ENCODE data around the gene PTPRK.

Gene PTPRK

GRCh38 chr6:127963495-127963894, 556.9 kb downstream of the PTPRK start:
- Histone ChIP-seq H3K27me3 (ENCODE audit: insufficient read depth, low read length) (no peaks in the 10 kb centered on the region), H2AK5ac (ENCODE audit: low read length) (no peak overlapping the region), H2BK12ac (ENCODE audit: low read length) (no peak overlapping the region), H3K4me2 (ENCODE audit: low read length) (no peak overlapping the region), H3K18ac (ENCODE audit: low read length) (no peak overlapping the region), H3K14ac (ENCODE audit: low read length) (no peak overlapping the region), H3K79me2 (ENCODE audit: control insufficient read depth, insufficient read depth, low read length, poor library complexity) (no peaks in the 10 kb centered on the region), H3K9ac (ENCODE audit: low read length) (no peak overlapping the region), H4K8ac (ENCODE audit: low read depth, low read length) (no peak overlapping the region), H3K4me3 (ENCODE audit: low read depth, low read length) (no peak overlapping the region), H3K79me1 (ENCODE audit: low read length) (no peaks in the 10 kb centered on the region), H2BK5ac (ENCODE audit: low read depth, low read length, poor library complexity) (no peak overlapping the region), H4K12ac (ENCODE audit: low read depth, low read length) (no peak overlapping the region), H3K36me3 (ENCODE audit: control insufficient read depth in 1 of 2, insufficient read depth in 2 of 2, low read length in 2 of 2) (no peaks in the 10 kb centered on the region), H3K9me3 (ENCODE audit: insufficient read depth, low read depth, low read length) (no peaks in the 10 kb centered on the region), H3K4ac (ENCODE audit: low read depth, low read length) (no peak overlapping the region), H3K23ac (ENCODE audit: low read length) (no peak overlapping the region), H3K27ac (ENCODE audit: low read depth, low read length) (no peak overlapping the region), H2AFZ (ENCODE audit: insufficient read depth, low read length, poor library complexity) (no peak overlapping the region), H4K91ac (ENCODE audit: low read depth, low read length) (no peak overlapping the region), H2BK120ac (ENCODE audit: insufficient read depth, low read length, poor library complexity) (no peak overlapping the region), H3K4me1 (ENCODE audit: control insufficient read depth in 1 of 2, insufficient read depth in 2 of 2, low read length in 2 of 2) (peaks cover 4 to 6% of the 10 kb centered on the region in 2 experiments)
- no CpG with 5 or more reads among the region's 4 CpGs for WGBS (ENCODE audit: extremely low coverage, insufficient coverage, insufficient read length)
- no peak for DNase-seq

- no peak overlapping the region for H3K23ac ChIP-seq (ENCODE audit: low read length)
- H3K4ac ChIP-seq (ENCODE audit: low read depth, low read length): no peak overlapping the region
- WGBS (ENCODE audit: extremely low coverage, insufficient coverage, insufficient read length): no CpG with 5 or more reads among the region's 3 CpGs
- no peak overlapping the region for H2BK5ac ChIP-seq (ENCODE audit: low read depth, low read length, poor library complexity)
- no peak overlapping the region for H3K4me3 ChIP-seq (ENCODE audit: low read depth, low read length)
- no peak overlapping the region for H3K4me2 ChIP-seq (ENCODE audit: low read length)
- H2BK12ac ChIP-seq (ENCODE audit: low read length): no peak overlapping the region
- no peak overlapping the region for H3K9ac ChIP-seq (ENCODE audit: low read length)
- H2AFZ ChIP-seq (ENCODE audit: insufficient read depth, low read length, poor library complexity): no peak overlapping the region
- peak in 1 of 2 donors; percentile 16 for DNase-seq
- no peak overlapping the region for H3K14ac ChIP-seq (ENCODE audit: low read length)
- no peak overlapping the region for H3K27ac ChIP-seq (ENCODE audit: low read depth, low read length)
- no peak overlapping the region for H2BK120ac ChIP-seq (ENCODE audit: insufficient read depth, low read length, poor library complexity)
- H2AK5ac ChIP-seq (ENCODE audit: low read length): no peak overlapping the region
- no peaks in the 10 kb centered on the region for H3K9me3 ChIP-seq (ENCODE audit: insufficient read depth, low read depth, low read length)
- no peak overlapping the region for H3K18ac ChIP-seq (ENCODE audit: low read length)
- H4K8ac ChIP-seq (ENCODE audit: low read depth, low read length): no peak overlapping the region
- no peaks in the 10 kb centered on the region for H3K36me3 ChIP-seq (ENCODE audit: control insufficient read depth in 1 of 2, insufficient read depth in 2 of 2, low read length in 2 of 2)
- H4K91ac ChIP-seq (ENCODE audit: low read depth, low read length): no peak overlapping the region
- H3K79me2 ChIP-seq (ENCODE audit: control insufficient read depth, insufficient read depth, low read length, poor library complexity): no peaks in the 10 kb centered on the region
- H4K12ac ChIP-seq (ENCODE audit: low read depth, low read length): no peak overlapping the region
- no peaks in the 10 kb centered on the region for H3K27me3 ChIP-seq (ENCODE audit: insufficient read depth, low read length)
- no peaks in the 10 kb centered on the region for H3K79me1 ChIP-seq (ENCODE audit: low read length)
- H3K4me1 ChIP-seq (ENCODE audit: control insufficient read depth in 1 of 2, insufficient read depth in 2 of 2, low read length in 2 of 2): peaks cover 2 to 4% of the 10 kb centered on the region in 2 experiments
These were observed 560.5 kb downstream of the PTPRK start for GRCh38 chr6:127959869-127960268.

- Histone ChIP-seq H2BK5ac (ENCODE audit: low read depth, low read length, poor library complexity) (no peak overlapping the region), H2AFZ (ENCODE audit: insufficient read depth, low read length, poor library complexity) (no peak overlapping the region), H2BK120ac (ENCODE audit: insufficient read depth, low read length, poor library complexity) (no peak overlapping the region), H2AK5ac (ENCODE audit: low read length) (no peak overlapping the region), H3K4me2 (ENCODE audit: low read length) (no peak overlapping the region), H4K8ac (ENCODE audit: low read depth, low read length) (no peak overlapping the region), H3K14ac (ENCODE audit: low read length) (no peak overlapping the region), H3K27me3 (ENCODE audit: insufficient read depth, low read length) (no peaks in the 10 kb centered on the region), H3K79me2 (ENCODE audit: control insufficient read depth, insufficient read depth, low read length, poor library complexity) (no peaks in the 10 kb centered on the region), H3K27ac (ENCODE audit: low read depth, low read length) (no peak overlapping the region), H2BK12ac (ENCODE audit: low read length) (no peak overlapping the region), H3K36me3 (ENCODE audit: control insufficient read depth in 1 of 2, insufficient read depth in 2 of 2, low read length in 2 of 2) (no peaks in the 10 kb centered on the region), H4K91ac (ENCODE audit: low read depth, low read length) (no peak overlapping the region), H3K9me3 (ENCODE audit: insufficient read depth, low read depth, low read length) (no peaks in the 10 kb centered on the region), H4K12ac (ENCODE audit: low read depth, low read length) (no peak overlapping the region), H3K4ac (ENCODE audit: low read depth, low read length) (no peak overlapping the region), H3K23ac (ENCODE audit: low read length) (no peak overlapping the region), H3K4me1 (ENCODE audit: control insufficient read depth in 1 of 2, insufficient read depth in 2 of 2, low read length in 2 of 2) (peaks cover 2 to 7% of the 10 kb centered on the region in 2 experiments), H3K18ac (ENCODE audit: low read length) (no peak overlapping the region), H3K4me3 (ENCODE audit: low read depth, low read length) (no peak overlapping the region), H3K79me1 (ENCODE audit: low read length) (no peaks in the 10 kb centered on the region), H3K9ac (ENCODE audit: low read length) (no peak overlapping the region)
- DNase-seq: no peak
- no CpG with 5 or more reads among the region's 2 CpGs for whole genome bisulfite sequencing (ENCODE audit: extremely low coverage, insufficient coverage, insufficient read length)
These were observed 563.4 kb downstream of the PTPRK start for GRCh38 chr6:127956956-127957355.

- no peak overlapping the region for H2BK5ac ChIP-seq (ENCODE audit: low read depth, low read length, poor library complexity)
- H3K9ac ChIP-seq (ENCODE audit: low read length): no peak overlapping the region
- H4K8ac ChIP-seq (ENCODE audit: low read depth, low read length): no peak overlapping the region
- no peak overlapping the region for H3K4ac ChIP-seq (ENCODE audit: low read depth, low read length)
- H2AFZ ChIP-seq (ENCODE audit: insufficient read depth, low read length, poor library complexity): no peak overlapping the region
- H3K27ac ChIP-seq (ENCODE audit: low read depth, low read length): no peak overlapping the region
- H3K79me1 ChIP-seq (ENCODE audit: low read length): no peaks in the 10 kb centered on the region
- no peak overlapping the region for H2BK120ac ChIP-seq (ENCODE audit: insufficient read depth, low read length, poor library complexity)
- no peak overlapping the region for H4K12ac ChIP-seq (ENCODE audit: low read depth, low read length)
- H3K14ac ChIP-seq (ENCODE audit: low read length): no peak overlapping the region
- H3K18ac ChIP-seq (ENCODE audit: low read length): no peak overlapping the region
- no peak overlapping the region for H4K91ac ChIP-seq (ENCODE audit: low read depth, low read length)
- H3K27me3 ChIP-seq (ENCODE audit: insufficient read depth, low read length): no peaks in the 10 kb centered on the region
- no peak overlapping the region for H3K4me3 ChIP-seq (ENCODE audit: low read depth, low read length)
- no peak overlapping the region for H3K23ac ChIP-seq (ENCODE audit: low read length)
- H3K79me2 ChIP-seq (ENCODE audit: control insufficient read depth, insufficient read depth, low read length, poor library complexity): no peaks in the 10 kb centered on the region
- no peak overlapping the region for H2AK5ac ChIP-seq (ENCODE audit: low read length)
- H2BK12ac ChIP-seq (ENCODE audit: low read length): no peak overlapping the region
- H3K4me1 ChIP-seq (ENCODE audit: control insufficient read depth in 1 of 2, insufficient read depth in 2 of 2, low read length in 2 of 2): peaks cover 2 to 7% of the 10 kb centered on the region in 2 experiments
- no peaks in the 10 kb centered on the region for H3K9me3 ChIP-seq (ENCODE audit: insufficient read depth, low read depth, low read length)
- peak in 1 of 2 donors; percentile 24 for DNase-seq
- no peaks in the 10 kb centered on the region for H3K36me3 ChIP-seq (ENCODE audit: control insufficient read depth in 1 of 2, insufficient read depth in 2 of 2, low read length in 2 of 2)
- H3K4me2 ChIP-seq (ENCODE audit: low read length): no peak overlapping the region
- no CpG with 5 or more reads among the region's 6 CpGs for WGBS (ENCODE audit: extremely low coverage, insufficient coverage, insufficient read length)
These were observed 564.0 kb downstream of the PTPRK start for GRCh38 chr6:127956260-127956888.
